GM23248 (cell line): ENCODE measurements around the gene MRPS15. TPM values are rescaled to one million over a fixed set of nuclear protein-coding genes. Genes with fewer than 3 reads are reported as not detected.

Source experiments
- DNase-seq: peaks from one replicate; pipeline ENCODE4 v3.0.0-alpha.2; 2015
- H2AFZ ChIP-seq: fragments of 200-600 bp; sonication (generic); 2 replicates; pipeline ENCODE4 v1.6.1; 2016; ENCODE audit warnings: antibody characterized with exemption
- H3F3A ChIP-seq: fragments of 200-600 bp; sonication (generic); 2 replicates; pipeline ENCODE4 v1.6.1; 2016; ENCODE audit warnings: mild to moderate bottlenecking, antibody characterized with exemption, mixed run types; ENCODE audit not compliant: insufficient read depth
- H3K27ac ChIP-seq: fragments of 200-600 bp; sonication (generic); 2 replicates; pipeline ENCODE4 v1.5.1; 2016; ENCODE audit warnings: mild to moderate bottlenecking
- H3K27me3 ChIP-seq: fragments of 200-600 bp; sonication (generic); replicated peaks from 2 replicates; pipeline ENCODE4 v1.6.1; 2016; ENCODE audit warnings: mild to moderate bottlenecking; ENCODE audit not compliant: insufficient read depth
- H3K36me3 ChIP-seq: fragments of 200-600 bp; sonication (generic); 2 replicates; pipeline ENCODE4 v1.6.1; 2016; ENCODE audit warnings: low read depth, mild to moderate bottlenecking
- H3K4me1 ChIP-seq: fragments of 200-600 bp; sonication (generic); 2 replicates; pipeline ENCODE4 v1.6.1; 2016; ENCODE audit warnings: mild to moderate bottlenecking; ENCODE audit not compliant: insufficient read depth
- H3K4me2 ChIP-seq: fragments of 200-600 bp; sonication (generic); one replicate; pipeline ENCODE4 v1.6.1; 2016; ENCODE audit warnings: mild to moderate bottlenecking; ENCODE audit not compliant: unreplicated experiment
- H3K4me3 ChIP-seq: fragments of 200-600 bp; sonication (generic); 2 replicates; pipeline ENCODE4 v1.5.1; 2016; ENCODE audit warnings: mild to moderate bottlenecking
- H3K79me2 ChIP-seq: fragments of 200-600 bp; sonication (generic); 2 replicates; pipeline ENCODE4 v1.6.1; 2016; ENCODE audit warnings: mild to moderate bottlenecking; ENCODE audit not compliant: insufficient read depth
- H3K9ac ChIP-seq: fragments of 200-600 bp; sonication (generic); 2 replicates; pipeline ENCODE4 v1.6.1; 2016; ENCODE audit warnings: mild to moderate bottlenecking
- H3K9me2 ChIP-seq: fragments of 200-600 bp; sonication (generic); 2 replicates; pipeline ENCODE4 v1.6.1; 2016; ENCODE audit warnings: mixed run types, mild to moderate bottlenecking, moderate library complexity; ENCODE audit not compliant: insufficient read depth
- H3K9me3 ChIP-seq: fragments of 200-600 bp; sonication (generic); one replicate; pipeline ENCODE4 v1.6.1; 2017; ENCODE audit warnings: low read depth
- H4K20me1 ChIP-seq: fragments of 200-600 bp; sonication (generic); 2 replicates; pipeline ENCODE4 v1.6.0; 2016; ENCODE audit not compliant: insufficient read depth
- EZH2 ChIP-seq: fragments of 200-600 bp; sonication (generic); IDR thresholded peaks from 2 replicates; pipeline ENCODE4 v1.6.1; 2018; ENCODE audit warnings: antibody characterized with exemption, mild to moderate bottlenecking; ENCODE audit not compliant: insufficient read depth, poor library complexity, severe bottlenecking
- EZH2phosphoT487 ChIP-seq: fragments of 200-600 bp; sonication (generic); IDR thresholded peaks from 2 replicates; pipeline ENCODE4 v1.6.1; 2018; ENCODE audit warnings: antibody characterized with exemption, moderate library complexity, mild to moderate bottlenecking, low read depth; ENCODE audit not compliant: insufficient read depth
- WGBS, 2 experiments: methylation state at CpG; one replicate each; pipeline ENCODE4 v1.1.6; 2015 to 2017; ENCODE audit warnings: low lambda C conversion rate in 2 of 2, low coverage in 1 of 2; ENCODE audit errors: missing lambda C conversion rate in 2 of 2; 5-methylcytosine and 5-hydroxymethylcytosine counted together
- in situ Hi-C: fragments of 300-500 bp; cut with MboI; formaldehyde crosslinking; loops from 2 replicates; pipeline ENCODE4 v1.15.0; 2020
- polyA plus RNA-seq: library from polyadenylated mRNA; unstranded; fragments of >200 nt; fragmentation: Nextera tagmentation; extraction: Ambion mirVana; gene quantifications from 2 replicates; pipeline ENCODE4 v1.2.1, GENCODE V29; 2016
- total RNA-seq: library from RNA; depleted of rRNA; stranded (reverse); fragments of >200 nt; shearing (Covaris generic); gene quantifications from 2 replicates; pipeline ENCODE4 v1.2.3, GENCODE V29; 2014

Gene MRPS15
- total and polyA plus RNA-seq, 2 experiments from 2014 or later, result 53.7 to 107 TPM

DNA sequence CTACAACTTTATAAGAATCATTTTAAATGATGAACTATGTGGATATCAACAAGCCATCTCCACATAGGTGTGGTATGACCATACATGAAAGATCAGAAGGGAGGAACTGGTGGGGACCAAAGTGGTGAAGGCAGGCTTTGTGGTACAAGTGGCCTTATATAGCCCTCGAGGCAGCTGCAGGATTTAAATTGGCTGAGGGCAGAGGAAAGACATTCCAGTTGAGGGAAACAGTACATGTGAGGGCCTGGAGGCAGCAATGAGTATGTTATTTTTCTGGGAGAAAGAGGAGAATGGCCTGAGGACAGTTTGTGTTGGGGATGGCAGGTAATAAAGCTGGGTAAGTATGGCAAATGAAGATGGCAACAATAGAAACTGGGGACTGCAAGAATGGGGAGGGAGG, 31.1 kb downstream of the MRPS15 start:
- Histone ChIP-seq H2AFZ (no peak overlapping the region), H3K27me3 (no peaks in the 10 kb centered on the region), H3K4me1 (no peaks in the 10 kb centered on the region), H3K9me2 (no peaks in the 10 kb centered on the region), H3K36me3 (no peaks in the 10 kb centered on the region; the same call in 1 of the 2 replicates), H3K27ac (no peak overlapping the region), H4K20me1 (no peaks in the 10 kb centered on the region), H3K4me3 (no peak overlapping the region), H3K4me2 (no peak overlapping the region), H3F3A (no peaks in the 10 kb centered on the region), H3K9ac (no peak overlapping the region), H3K79me2 (no peaks in the 10 kb centered on the region), H3K9me3 (no peaks in the 10 kb centered on the region)
- in situ Hi-C loops, result no loop called here
- WGBS, 2 experiments, result 89 to 93% methylated on average over 1 of the region's 1 CpG
- no peak for DNase-seq
- TF ChIP-seq EZH2 (no peak), EZH2phosphoT487 (no peak)

DNA sequence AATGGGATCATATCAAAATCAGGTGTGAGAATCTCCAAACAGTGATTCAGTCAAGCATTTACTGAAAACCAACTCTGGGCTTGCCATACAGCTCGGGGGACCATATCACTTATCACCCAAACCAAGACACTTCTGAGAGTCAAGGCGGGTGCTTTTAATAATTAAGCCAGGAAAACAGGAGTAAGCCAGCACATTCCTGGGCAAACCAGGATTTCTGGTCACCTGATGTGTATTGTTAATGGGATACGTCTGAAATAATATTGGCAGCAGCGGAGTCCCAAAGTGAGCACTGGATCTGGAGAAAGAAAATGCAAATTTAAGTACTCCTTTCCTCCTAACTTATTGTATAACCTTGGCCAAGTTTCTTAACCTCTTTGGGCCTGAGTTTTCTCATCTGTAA, 31.6 kb downstream of the MRPS15 start:
- Histone ChIP-seq H4K20me1 (no peaks in the 10 kb centered on the region), H3F3A (no peaks in the 10 kb centered on the region), H3K4me1 (no peaks in the 10 kb centered on the region), H3K4me2 (no peak overlapping the region), H3K27me3 (no peaks in the 10 kb centered on the region), H3K36me3 (no peaks in the 10 kb centered on the region; the same call in 1 of the 2 replicates), H3K4me3 (no peak overlapping the region), H3K9ac (no peak overlapping the region), H3K27ac (no peak overlapping the region), H2AFZ (no peak overlapping the region), H3K9me3 (no peaks in the 10 kb centered on the region), H3K79me2 (no peaks in the 10 kb centered on the region), H3K9me2 (no peaks in the 10 kb centered on the region)
- in situ Hi-C loops, result no loop called here
- 84 to 85% methylated on average over 4 of the region's 4 CpGs for WGBS, 2 experiments
- no peak for TF ChIP-seq EZH2phosphoT487
- TF ChIP-seq EZH2, result no peak
- DNase-seq, result no peak

DNA sequence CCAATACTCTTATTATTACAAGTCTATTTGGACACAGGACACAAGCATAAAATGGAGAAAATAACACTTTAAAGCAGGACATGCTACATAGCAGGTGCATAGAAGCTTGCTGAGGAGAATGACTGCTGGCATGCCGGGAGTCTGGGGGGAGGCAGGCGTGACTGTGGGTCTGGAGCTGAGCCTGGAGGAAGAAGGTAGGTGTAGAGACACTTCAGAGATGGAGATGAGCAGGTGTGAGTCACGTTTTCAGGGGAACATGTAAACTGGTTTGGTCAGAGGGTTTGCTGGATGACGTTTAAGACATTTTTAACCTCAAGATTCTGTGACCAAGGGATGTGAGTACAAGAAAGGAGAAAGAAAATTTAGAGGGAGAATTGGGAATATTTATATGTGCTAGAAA, 38.4 kb downstream of the MRPS15 start:
- H3K4me3 ChIP-seq, result no peak overlapping the region
- no peak overlapping the region for H2AFZ ChIP-seq
- H3K9ac ChIP-seq, result no peak overlapping the region
- no peaks in the 10 kb centered on the region for H3K27me3 ChIP-seq
- peaks cover 10% of the 10 kb centered on the region; the same call in 1 of the 2 replicates for H3K36me3 ChIP-seq
- WGBS, 2 experiments, result 63 to 71% methylated on average over 4 of the region's 4 CpGs
- no peaks in the 10 kb centered on the region for H3K79me2 ChIP-seq
- no peak overlapping the region for H3K4me2 ChIP-seq
- peak; percentile 23 for DNase-seq
- H3K27ac ChIP-seq, result no peak overlapping the region
- H3K9me3 ChIP-seq, result no peaks in the 10 kb centered on the region
- H4K20me1 ChIP-seq, result no peaks in the 10 kb centered on the region
- H3F3A ChIP-seq, result no peaks in the 10 kb centered on the region
- in situ Hi-C loops, result no loop called here
- TF ChIP-seq EZH2phosphoT487 (no peak), EZH2 (no peak)
- no peaks in the 10 kb centered on the region for H3K9me2 ChIP-seq
- H3K4me1 ChIP-seq, result no peaks in the 10 kb centered on the region

DNA sequence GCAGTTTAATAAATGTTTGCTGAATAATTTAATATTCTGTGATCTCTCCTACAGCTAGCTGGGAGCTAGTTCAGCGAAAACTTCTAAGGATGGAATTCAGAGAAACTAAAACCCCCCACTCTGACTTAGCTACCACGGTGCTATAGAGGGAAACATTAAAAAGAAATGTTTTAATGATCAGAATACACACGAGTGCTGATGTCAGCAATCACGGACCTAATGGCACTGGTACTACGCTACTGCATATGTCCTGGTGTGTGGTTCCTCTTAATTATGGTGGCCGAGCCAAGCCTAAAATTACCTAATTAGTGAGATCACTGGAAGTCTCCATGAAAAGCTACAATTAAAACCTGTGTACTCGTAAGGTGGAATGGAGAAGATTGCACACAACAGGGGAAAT, 42.5 kb downstream of the MRPS15 start:
- H2AFZ ChIP-seq, result no peak overlapping the region
- no peaks in the 10 kb centered on the region for H3K79me2 ChIP-seq
- no peak overlapping the region for H3K27ac ChIP-seq
- 0 out of 2 replicates have a peak, but pooled peaks cover 10% of the 10 kb centered on the region for H3K36me3 ChIP-seq
- no peak overlapping the region for H3K9ac ChIP-seq
- no peak for DNase-seq
- WGBS, 2 experiments, result 91 to 94% methylated on average over 7 of the region's 7 CpGs
- H3K9me3 ChIP-seq, result no peaks in the 10 kb centered on the region
- in situ Hi-C loops, result no loop called here
- H3K4me1 ChIP-seq, result peaks cover 7% of the 10 kb centered on the region
- no peak overlapping the region for H3K4me3 ChIP-seq
- no peaks in the 10 kb centered on the region for H3F3A ChIP-seq
- TF ChIP-seq EZH2 (no peak), EZH2phosphoT487 (no peak)
- H3K9me2 ChIP-seq, result no peaks in the 10 kb centered on the region
- H3K27me3 ChIP-seq, result no peaks in the 10 kb centered on the region
- H4K20me1 ChIP-seq, result no peaks in the 10 kb centered on the region
- H3K4me2 ChIP-seq, result no peak overlapping the region

DNA sequence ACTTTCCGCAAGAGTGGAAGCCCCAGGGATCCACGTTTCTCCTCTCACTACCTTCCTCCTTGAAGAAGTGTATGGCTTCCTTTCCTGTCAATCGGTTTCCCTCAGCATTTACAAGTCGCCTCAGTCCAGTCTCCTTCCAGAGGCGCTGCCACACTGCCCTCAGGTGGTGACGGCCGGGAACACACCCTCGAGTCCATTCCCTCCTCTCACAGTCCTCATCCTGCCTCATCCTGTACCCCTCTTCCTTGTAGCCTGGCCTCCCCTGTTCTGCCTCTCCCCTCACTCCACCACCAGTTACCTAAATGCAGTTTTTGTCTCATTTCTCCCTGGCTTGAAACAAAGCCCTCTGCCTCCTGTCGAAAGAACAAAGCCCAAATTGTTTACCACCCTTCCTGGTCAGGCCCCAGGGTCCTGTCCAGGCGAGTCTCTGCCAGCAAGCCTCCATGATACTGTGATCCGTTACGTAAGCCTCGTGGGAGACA, 43.3 kb downstream of the MRPS15 start:
- in situ Hi-C loops, result no loop called here
- H3K9ac ChIP-seq, result no peak overlapping the region
- no peak overlapping the region for H3K4me2 ChIP-seq
- H4K20me1 ChIP-seq, result no peaks in the 10 kb centered on the region
- no peak overlapping the region for H3K4me3 ChIP-seq
- H3K27ac ChIP-seq, result no peak overlapping the region
- WGBS, 2 experiments, result 5 to 7% methylated on average over 13 of the region's 13 CpGs
- H3K9me3 ChIP-seq, result no peaks in the 10 kb centered on the region
- H3K27me3 ChIP-seq, result no peaks in the 10 kb centered on the region
- no peaks in the 10 kb centered on the region for H3K9me2 ChIP-seq
- no peak overlapping the region for H2AFZ ChIP-seq
- 0 out of 2 replicates have a peak, but pooled peaks cover 10% of the 10 kb centered on the region for H3K36me3 ChIP-seq
- no peak for TF ChIP-seq EZH2phosphoT487
- H3K79me2 ChIP-seq, result no peaks in the 10 kb centered on the region
- DNase-seq, result peak; percentile 84
- no peaks in the 10 kb centered on the region for H3F3A ChIP-seq
- H3K4me1 ChIP-seq, result peaks cover 7% of the 10 kb centered on the region
